GM10847 (cell line): ENCODE data around the gene AP2A2.

ENCODE experiments used
- POLR2A ChIP-seq: IDR thresholded peaks from 2 replicates; pipeline ENCODE4 v1.6.1; 2011; ENCODE audit not compliant: insufficient read length; ENCODE audit errors: extremely low read depth

AP2A2 gene

GRCh38 chr11:895331-896110, 30.1 kb upstream of the AP2A2 start:
- no peak for TF ChIP-seq POLR2A

GRCh38 chr11:897253-898142, 28.2 kb upstream of the AP2A2 start:
- TF ChIP-seq POLR2A = no peak

GRCh38 chr11:898143-898511, 27.5 kb upstream of the AP2A2 start:
- no peak for TF ChIP-seq POLR2A

- TF ChIP-seq POLR2A = no peak
Observed at GRCh38 chr11:898540-899190, 27.0 kb upstream of the AP2A2 start.

GRCh38 chr11:899724-900123, 25.9 kb upstream of the AP2A2 start:
- no peak for TF ChIP-seq POLR2A

- TF ChIP-seq POLR2A = no peak
Observed at GRCh38 chr11:900545-900944, 25.1 kb upstream of the AP2A2 start.

GRCh38 chr11:901452-902061, 24.1 kb upstream of the AP2A2 start:
- TF ChIP-seq POLR2A = no peak

GRCh38 chr11:904380-904779, 21.3 kb upstream of the AP2A2 start:
- TF ChIP-seq POLR2A = no peak

GRCh38 chr11:905952-906351, 19.7 kb upstream of the AP2A2 start:
- no peak for TF ChIP-seq POLR2A

- TF ChIP-seq POLR2A = no peak
Observed at GRCh38 chr11:907668-908067, 18.0 kb upstream of the AP2A2 start.

GRCh38 chr11:908273-908672, 17.4 kb upstream of the AP2A2 start:
- TF ChIP-seq POLR2A = no peak

GRCh38 chr11:909406-909805, 16.3 kb upstream of the AP2A2 start:
- TF ChIP-seq POLR2A = no peak

- no peak for TF ChIP-seq POLR2A
Observed at GRCh38 chr11:910044-910588, 15.6 kb upstream of the AP2A2 start.

GRCh38 chr11:910589-911030, 15.1 kb upstream of the AP2A2 start, which contains the start of gene CHID1:
TSS of gene CHID1 (minus strand) at chr11:910810. CDS start at chr11:904816, 5,994 bp downstream.
- TF ChIP-seq POLR2A = peak; percentile 78

GRCh38 chr11:911031-911889, 14.4 kb upstream of the AP2A2 start:
- TF ChIP-seq POLR2A = no peak

GRCh38 chr11:911890-912219, 13.8 kb upstream of the AP2A2 start:
- TF ChIP-seq POLR2A = no peak
